CD4-positive, CD25-positive, alpha-beta regulatory T cell (primary cell): ENCODE measurements around the gene LARP4B. TPM values are rescaled to one million over a fixed set of nuclear protein-coding genes. Genes with fewer than 3 reads are reported as not detected.

ENCODE experiments used
- ATAC-seq, 2 donors: fragments of 150-1000 bp; cut with Tn5 transposase; one replicate each; pipeline ENCODE4 v1.10.0; 2021; ENCODE audit warnings: low read depth in 2 of 2, moderate number of reproducible peaks in 2 of 2, moderate library complexity in 1 of 2
- DNase-seq, 3 donors: peaks; one replicate each; pipeline versions ENCODE4 v3.0.0 to v3.0.0-alpha.2; 2012 to 2022; ENCODE audit warnings: mixed read lengths in 1 of 3
- H3K27ac ChIP-seq: one replicate; pipeline ENCODE4 v1.7.0; 2013; ENCODE audit warnings: mild to moderate bottlenecking, low read length; ENCODE audit not compliant: insufficient read depth, poor library complexity, severe bottlenecking
- H3K27me3 ChIP-seq: one replicate; pipeline ENCODE4 v1.7.0; 2013; ENCODE audit warnings: low read length; ENCODE audit not compliant: control insufficient read depth, insufficient read depth
- H3K36me3 ChIP-seq: one replicate; pipeline ENCODE4 v1.7.0; 2013; ENCODE audit warnings: mild to moderate bottlenecking, low read length, moderate library complexity; ENCODE audit not compliant: control insufficient read depth, insufficient read depth
- H3K4me1 ChIP-seq: 2 replicates; pipeline ENCODE4 v1.7.0; 2013; ENCODE audit warnings: mild to moderate bottlenecking, low read length; ENCODE audit not compliant: insufficient read depth, control insufficient read depth, poor library complexity, severe bottlenecking
- H3K4me3 ChIP-seq: one replicate; pipeline ENCODE4 v1.7.0; 2013; ENCODE audit warnings: low read depth, mild to moderate bottlenecking, low read length, moderate library complexity
- H3K9me3 ChIP-seq, 2 experiments: 1 replicate in 1 of 2; 2 replicates in 1 of 2; pipeline ENCODE4 v1.7.0; 2013; ENCODE audit warnings: low read length in 2 of 2, mild to moderate bottlenecking in 1 of 2, moderate library complexity in 1 of 2; ENCODE audit not compliant: control insufficient read depth in 2 of 2
- H3K27ac Mint-ChIP-seq, 3 donors: one replicate each; pipeline ENCODE4 v1.8.0; 2020 to 2022; ENCODE audit warnings: mild to moderate bottlenecking in 3 of 3, mixed read lengths in 3 of 3, moderate library complexity in 2 of 3
- H3K27me3 Mint-ChIP-seq: one replicate; pipeline ENCODE4 v1.8.0; 2022; ENCODE audit warnings: mild to moderate bottlenecking, mixed read lengths
- H3K36me3 Mint-ChIP-seq: one replicate; pipeline ENCODE4 v1.8.0; 2020; ENCODE audit warnings: mixed read lengths
- H3K4me1 Mint-ChIP-seq, 4 donors: one replicate each; pipeline ENCODE4 v1.8.0; 2020 to 2022; ENCODE audit warnings: mixed read lengths in 4 of 4, mild to moderate bottlenecking in 1 of 4
- H3K4me3 Mint-ChIP-seq, 4 donors: one replicate each; pipeline ENCODE4 v1.8.0; 2020 to 2022; ENCODE audit warnings: mild to moderate bottlenecking in 4 of 4, mixed read lengths in 4 of 4, moderate library complexity in 3 of 4
- H3K9me3 Mint-ChIP-seq, 7 donors: one replicate each; pipeline ENCODE4 v1.8.0; 2020 to 2022; ENCODE audit warnings: mixed read lengths in 7 of 7, mild to moderate bottlenecking in 3 of 7, moderate library complexity in 2 of 7
- polyA plus RNA-seq, 4 donors: library from polyadenylated mRNA; unstranded; fragments of 300-500 nt; fragmentation: Illumina TruSeq; gene quantifications; one replicate each; pipeline ENCODE4 v1.2.3, GENCODE V29; 2021
- total RNA-seq: library from RNA; stranded (reverse); gene quantifications from one replicate; pipeline ENCODE4 v1.2.3, GENCODE V29; 2022

The LARP4B gene
- total and polyA plus RNA-seq, 5 donors from 2014 or later = 20.5 to 82.0 (median 30.3) TPM

GRCh38 chr10:802506-802905 lies 129.0 kb downstream of the LARP4B start:
- H3K36me3 ChIP-seq = peaks cover 12% of the 10 kb centered on the region
- ATAC-seq (no peak), DNase-seq (no peak)
- H3K4me1 Mint-ChIP-seq = peaks cover 0 to 11% (median 3%) of the 10 kb centered on the region in 4 donors
- H3K4me1 ChIP-seq = no peaks in the 10 kb centered on the region
- no peaks in the 10 kb centered on the region for H3K27me3 ChIP-seq
- no peak overlapping the region for H3K4me3 Mint-ChIP-seq
- H3K9me3 Mint-ChIP-seq = peaks cover 0 to 18% (median 6%) of the 10 kb centered on the region in 7 donors
- no peak overlapping the region for H3K4me3 ChIP-seq
- H3K27me3 Mint-ChIP-seq = no peaks in the 10 kb centered on the region
- no peak overlapping the region for H3K27ac ChIP-seq
- H3K9me3 ChIP-seq = peaks cover 0 to 7% of the 10 kb centered on the region in 2 experiments
- H3K27ac Mint-ChIP-seq = no peak overlapping the region
- H3K36me3 Mint-ChIP-seq = peaks cover 20% of the 10 kb centered on the region

GRCh38 chr10:797179-797578 lies 134.3 kb downstream of the LARP4B start:
- Mint-ChIP-seq H3K27ac (no peak overlapping the region), H3K9me3 (peaks cover 0 to 38% (median 13%) of the 10 kb centered on the region in 7 donors), H3K36me3 (peaks cover 16% of the 10 kb centered on the region)

GRCh38 chr10:796233-796632 lies 135.3 kb downstream of the LARP4B start:
- peaks cover 4 to 25% of the 10 kb centered on the region in 2 experiments for H3K9me3 ChIP-seq
- no peaks in the 10 kb centered on the region for H3K36me3 ChIP-seq
- H3K27me3 ChIP-seq = no peaks in the 10 kb centered on the region
- DNase-seq (no peak), ATAC-seq (no peak)
- peaks cover 0 to 38% (median 13%) of the 10 kb centered on the region in 7 donors for H3K9me3 Mint-ChIP-seq
- H3K27ac Mint-ChIP-seq = no peak overlapping the region
- H3K4me3 Mint-ChIP-seq = no peak overlapping the region
- no peak overlapping the region for H3K4me3 ChIP-seq
- H3K4me1 ChIP-seq = no peaks in the 10 kb centered on the region
- H3K27ac ChIP-seq = no peak overlapping the region
- no peaks in the 10 kb centered on the region for H3K27me3 Mint-ChIP-seq
- H3K36me3 Mint-ChIP-seq = peaks cover 16% of the 10 kb centered on the region
- no peaks in the 10 kb centered on the region for H3K4me1 Mint-ChIP-seq

More at GRCh38 chr10:797179-797578, 134.3 kb downstream of the LARP4B start:
- Histone ChIP-seq H3K27me3 (no peaks in the 10 kb centered on the region), H3K4me1 (no peaks in the 10 kb centered on the region), H3K9me3 (peaks cover 4 to 25% of the 10 kb centered on the region in 2 experiments), H3K27ac (no peak overlapping the region), H3K4me3 (no peak overlapping the region), H3K36me3 (no peaks in the 10 kb centered on the region)
- no peak for ATAC-seq
- Mint-ChIP-seq H3K27me3 (no peaks in the 10 kb centered on the region), H3K4me1 (no peaks in the 10 kb centered on the region), H3K4me3 (no peak overlapping the region)
- DNase-seq = no peak

- H3K36me3 Mint-ChIP-seq = peaks cover 11% of the 10 kb centered on the region
- Histone ChIP-seq H3K9me3 (peaks cover 4 to 25% of the 10 kb centered on the region in 2 experiments), H3K27ac (no peak overlapping the region), H3K27me3 (no peaks in the 10 kb centered on the region), H3K4me3 (no peak overlapping the region), H3K36me3 (no peaks in the 10 kb centered on the region), H3K4me1 (no peaks in the 10 kb centered on the region)
- H3K27me3 Mint-ChIP-seq = no peaks in the 10 kb centered on the region
- H3K4me1 Mint-ChIP-seq = no peaks in the 10 kb centered on the region
- H3K4me3 Mint-ChIP-seq = no peak overlapping the region
- DNase-seq (no peak), ATAC-seq (no peak)
- H3K9me3 Mint-ChIP-seq = peaks cover 0 to 29% (median 13%) of the 10 kb centered on the region in 7 donors
- no peak overlapping the region for H3K27ac Mint-ChIP-seq
These were observed 137.0 kb downstream of the LARP4B start for GRCh38 chr10:794382-794956.

GRCh38 chr10:792792-793100 lies 138.8 kb downstream of the LARP4B start:
- Mint-ChIP-seq H3K4me1 (peaks cover 0 to 3% (median 0%) of the 10 kb centered on the region in 4 donors), H3K4me3 (no peak overlapping the region), H3K36me3 (peaks cover 4% of the 10 kb centered on the region), H3K9me3 (peaks cover 0 to 23% (median 9%) of the 10 kb centered on the region in 7 donors), H3K27ac (no peak overlapping the region), H3K27me3 (no peaks in the 10 kb centered on the region)
- Histone ChIP-seq H3K36me3 (no peaks in the 10 kb centered on the region), H3K4me1 (no peaks in the 10 kb centered on the region), H3K27me3 (no peaks in the 10 kb centered on the region), H3K4me3 (no peak overlapping the region), H3K9me3 (peaks cover 4 to 21% of the 10 kb centered on the region in 2 experiments), H3K27ac (no peak overlapping the region)
- DNase-seq = no peak
- ATAC-seq = no peak

GRCh38 chr10:792083-792791 lies 139.3 kb downstream of the LARP4B start:
- DNase-seq = no peak
- H3K36me3 Mint-ChIP-seq = no peaks in the 10 kb centered on the region
- H3K4me3 Mint-ChIP-seq = no peak overlapping the region
- H3K4me3 ChIP-seq = no peak overlapping the region
- no peak for ATAC-seq
- H3K9me3 Mint-ChIP-seq = peaks cover 0 to 18% (median 6%) of the 10 kb centered on the region in 7 donors
- H3K4me1 ChIP-seq = no peaks in the 10 kb centered on the region
- no peaks in the 10 kb centered on the region for H3K27me3 Mint-ChIP-seq
- no peak overlapping the region for H3K27ac ChIP-seq
- no peak overlapping the region for H3K27ac Mint-ChIP-seq
- H3K36me3 ChIP-seq = no peaks in the 10 kb centered on the region
- H3K27me3 ChIP-seq = no peaks in the 10 kb centered on the region
- peaks cover 0 to 3% (median 0%) of the 10 kb centered on the region in 4 donors for H3K4me1 Mint-ChIP-seq
- H3K9me3 ChIP-seq = peaks cover 2 to 16% of the 10 kb centered on the region in 2 experiments

GRCh38 chr10:791639-792038 lies 139.9 kb downstream of the LARP4B start:
- H3K36me3 ChIP-seq = no peaks in the 10 kb centered on the region
- no peak for ATAC-seq
- H3K27ac Mint-ChIP-seq = peak overlapping the region in 1 of 3 donors; percentile 16
- peaks cover 0 to 3% (median 0%) of the 10 kb centered on the region in 4 donors for H3K4me1 Mint-ChIP-seq
- H3K9me3 ChIP-seq = peaks cover 0 to 10% of the 10 kb centered on the region in 2 experiments
- DNase-seq = no peak
- H3K4me3 ChIP-seq = no peak overlapping the region
- no peaks in the 10 kb centered on the region for H3K27me3 Mint-ChIP-seq
- H3K27me3 ChIP-seq = no peaks in the 10 kb centered on the region
- H3K4me3 Mint-ChIP-seq = no peak overlapping the region
- H3K27ac ChIP-seq = no peak overlapping the region
- H3K4me1 ChIP-seq = no peaks in the 10 kb centered on the region
- H3K36me3 Mint-ChIP-seq = no peaks in the 10 kb centered on the region
- H3K9me3 Mint-ChIP-seq = peaks cover 0 to 15% (median 5%) of the 10 kb centered on the region in 7 donors
